Left lung (tissue), 10 donors: ENCODE measurements around the gene NCK2. TPM values are rescaled to one million over a fixed set of nuclear protein-coding genes. Genes with fewer than 3 reads are reported as not detected.
"Not testable (repeated sequence)": the region's sequence is repeated elsewhere in the genome, so short reads cannot be mapped to it uniquely, and the experiment has no call there.

Experiments
- ATAC-seq: fragments of 200-7000 bp; cut with Tn5 transposase; one replicate; pipeline ENCODE4 v1.9.1; 2020; ENCODE audit warnings: moderate library complexity
- DNase-seq, 4 donors: peaks; one replicate each; pipeline ENCODE4 v3.0.0-alpha.2; 2013 to 2020
- H3K27ac ChIP-seq, 2 donors: fragments of 200-600 bp; sonication (generic) in 1 of 2; one replicate each; pipeline versions ENCODE4 v1.5.0 to v1.8.0; 2020 to 2021
- H3K27me3 ChIP-seq, 2 donors: fragments of 200-600 bp; sonication (generic) in 1 of 2; one replicate each; pipeline versions ENCODE4 v1.5.0 to v1.8.0; 2020 to 2021
- H3K36me3 ChIP-seq, 2 donors: fragments of 200-600 bp; sonication (generic) in 1 of 2; one replicate each; pipeline versions ENCODE4 v1.5.0 to v1.8.0; 2020 to 2021
- H3K4me1 ChIP-seq, 2 donors: fragments of 200-600 bp; one replicate each; pipeline ENCODE4 v1.8.0; 2021
- H3K4me3 ChIP-seq, 2 donors: fragments of 200-600 bp; sonication (generic) in 1 of 2; one replicate each; pipeline versions ENCODE4 v1.5.0 to v1.8.0; 2020 to 2021; ENCODE audit warnings: mild to moderate bottlenecking in 1 of 2
- H3K9me3 ChIP-seq, 2 donors: fragments of 200-600 bp; sonication (generic) in 1 of 2; one replicate each; pipeline versions ENCODE4 v1.5.0 to v1.8.0; 2020 to 2021
- intact Hi-C, 2 donors: fragments of 100-400 bp; cut with DNase I; formaldehyde crosslinking; loops; one replicate each; pipeline versions ENCODE4 v1.11.2 to v1.14.2; 2022
- polyA plus RNA-seq, 6 donors: library from polyadenylated mRNA; unstranded; fragments of 120-200 nt; gene quantifications; one replicate each; pipeline ENCODE4 v1.2.1, GENCODE V29; 2013; ENCODE audit not compliant: insufficient read length in 6 of 6
- total RNA-seq, 2 donors: library from RNA; stranded (reverse); fragmentation: NEBNext Ultra II Directional; extraction: Animal tissue kit (Norgen Biotek cat#: 25700); gene quantifications; one replicate each; pipeline ENCODE4 v1.2.1, GENCODE V29; 2021
- TF ChIP-seq, protein P1 (sequence below), 2 donors: fragments of 200-600 bp; sonication (generic) in 1 of 2; IDR thresholded peaks; one replicate each; pipeline versions ENCODE4 v1.5.0 to v1.8.0; 2021; ENCODE audit warnings: antibody characterized with exemption in 2 of 2
- donor health status: DM: no; HTN: yes; CAD: no.
- donor health status: DM: no; HTN: no; CAD: no.

The NCK2 gene
- total and polyA plus RNA-seq, 8 donors, result 37.6 to 88.5 (median 71.7) TPM

DNA sequence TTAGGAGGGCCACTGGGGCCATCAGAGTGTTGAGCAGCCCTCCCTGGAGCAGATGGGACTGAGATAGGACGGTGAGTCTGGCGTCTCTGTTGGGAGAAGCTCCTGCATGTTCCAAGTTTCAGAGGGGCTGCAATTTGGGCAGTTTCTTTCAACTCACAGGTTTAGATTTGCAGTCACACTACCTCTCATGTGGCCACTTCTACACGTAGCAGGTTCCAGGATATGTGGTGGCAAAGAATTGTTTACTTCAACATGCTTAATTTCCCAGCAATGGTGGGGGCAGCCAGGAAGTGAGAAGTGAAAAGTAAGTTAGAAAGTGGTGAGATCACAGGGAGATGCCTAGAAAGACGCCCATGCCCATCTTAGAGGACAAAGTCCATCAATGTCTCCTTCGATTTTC is 9.3 kb downstream of the NCK2 start:
- no peak overlapping the region for H3K27ac ChIP-seq
- no peak for ATAC-seq
- TF ChIP-seq, protein P1, sequence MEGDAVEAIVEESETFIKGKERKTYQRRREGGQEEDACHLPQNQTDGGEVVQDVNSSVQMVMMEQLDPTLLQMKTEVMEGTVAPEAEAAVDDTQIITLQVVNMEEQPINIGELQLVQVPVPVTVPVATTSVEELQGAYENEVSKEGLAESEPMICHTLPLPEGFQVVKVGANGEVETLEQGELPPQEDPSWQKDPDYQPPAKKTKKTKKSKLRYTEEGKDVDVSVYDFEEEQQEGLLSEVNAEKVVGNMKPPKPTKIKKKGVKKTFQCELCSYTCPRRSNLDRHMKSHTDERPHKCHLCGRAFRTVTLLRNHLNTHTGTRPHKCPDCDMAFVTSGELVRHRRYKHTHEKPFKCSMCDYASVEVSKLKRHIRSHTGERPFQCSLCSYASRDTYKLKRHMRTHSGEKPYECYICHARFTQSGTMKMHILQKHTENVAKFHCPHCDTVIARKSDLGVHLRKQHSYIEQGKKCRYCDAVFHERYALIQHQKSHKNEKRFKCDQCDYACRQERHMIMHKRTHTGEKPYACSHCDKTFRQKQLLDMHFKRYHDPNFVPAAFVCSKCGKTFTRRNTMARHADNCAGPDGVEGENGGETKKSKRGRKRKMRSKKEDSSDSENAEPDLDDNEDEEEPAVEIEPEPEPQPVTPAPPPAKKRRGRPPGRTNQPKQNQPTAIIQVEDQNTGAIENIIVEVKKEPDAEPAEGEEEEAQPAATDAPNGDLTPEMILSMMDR (IDR thresholded peaks at IDR 0.05), result no peak
- no peak for DNase-seq
- no peaks in the 10 kb centered on the region for H3K27me3 ChIP-seq
- peaks cover 11 to 40% of the 10 kb centered on the region in 2 donors for H3K4me1 ChIP-seq
- H3K9me3 ChIP-seq, result no peaks in the 10 kb centered on the region
- H3K4me3 ChIP-seq, result no peak overlapping the region
- no peaks in the 10 kb centered on the region for H3K36me3 ChIP-seq
- intact Hi-C loops, result no loop called here

DNA sequence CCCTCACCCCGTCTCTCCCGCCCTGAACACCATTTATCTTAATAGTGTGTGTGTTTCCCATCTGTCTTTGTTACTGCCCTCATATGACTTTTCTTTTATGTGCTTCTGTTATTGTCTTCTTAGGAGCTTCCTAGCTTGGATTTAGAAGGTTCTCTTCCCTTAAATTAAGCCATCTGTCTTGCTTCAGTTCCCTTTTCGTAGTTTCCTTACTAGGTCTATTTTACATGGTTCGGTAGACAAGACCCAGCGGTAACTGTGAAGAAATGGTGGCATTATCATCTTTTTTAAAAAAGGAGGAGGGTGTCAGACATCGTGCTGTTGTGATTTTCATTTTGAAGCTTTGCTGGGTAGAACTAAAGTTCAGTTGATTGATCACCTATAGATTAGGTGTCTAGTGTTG is 10.3 kb downstream of the NCK2 start:
- peaks cover 11 to 40% of the 10 kb centered on the region in 2 donors for H3K4me1 ChIP-seq
- intact Hi-C loops, result no loop called here

DNA sequence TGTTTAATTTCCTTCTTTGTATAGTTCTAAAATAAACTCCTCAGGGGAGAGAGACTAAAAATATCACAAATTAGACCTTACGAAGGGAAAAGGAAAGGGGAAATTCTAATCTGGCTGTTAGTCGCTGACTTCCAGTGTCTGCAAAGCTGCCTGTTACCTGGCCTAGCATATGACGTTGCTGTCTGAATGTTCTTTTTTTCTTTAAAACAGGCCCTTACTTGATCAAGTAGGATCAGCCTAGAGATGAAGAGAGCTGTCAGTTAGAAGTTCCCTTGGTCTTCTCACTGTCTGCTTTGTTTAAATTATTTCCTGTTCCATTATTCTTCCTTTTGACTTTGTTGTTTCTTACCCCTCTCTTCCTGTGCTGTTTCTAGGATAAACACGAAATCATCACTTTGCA is 11.2 kb downstream of the NCK2 start:
- Histone ChIP-seq H3K4me1 (peaks cover 11 to 40% of the 10 kb centered on the region in 2 donors), H3K4me3 (no peak overlapping the region), H3K36me3 (no peaks in the 10 kb centered on the region), H3K27ac (no peak overlapping the region), H3K27me3 (no peaks in the 10 kb centered on the region), H3K9me3 (no peaks in the 10 kb centered on the region)
- DNase-seq (no peak), ATAC-seq (no peak)
- intact Hi-C loops, result no loop called here
- TF ChIP-seq, protein P1 (IDR thresholded peaks at IDR 0.05), result no peak

More for the DNA sequence above, 10.3 kb downstream of the NCK2 start:
- Histone ChIP-seq H3K27ac (no peak overlapping the region), H3K4me3 (no peak overlapping the region), H3K36me3 (no peaks in the 10 kb centered on the region), H3K27me3 (no peaks in the 10 kb centered on the region), H3K9me3 (no peaks in the 10 kb centered on the region)
- ATAC-seq (no peak), DNase-seq (no peak)
- TF ChIP-seq, protein P1 (IDR thresholded peaks at IDR 0.05), result no peak

DNA sequence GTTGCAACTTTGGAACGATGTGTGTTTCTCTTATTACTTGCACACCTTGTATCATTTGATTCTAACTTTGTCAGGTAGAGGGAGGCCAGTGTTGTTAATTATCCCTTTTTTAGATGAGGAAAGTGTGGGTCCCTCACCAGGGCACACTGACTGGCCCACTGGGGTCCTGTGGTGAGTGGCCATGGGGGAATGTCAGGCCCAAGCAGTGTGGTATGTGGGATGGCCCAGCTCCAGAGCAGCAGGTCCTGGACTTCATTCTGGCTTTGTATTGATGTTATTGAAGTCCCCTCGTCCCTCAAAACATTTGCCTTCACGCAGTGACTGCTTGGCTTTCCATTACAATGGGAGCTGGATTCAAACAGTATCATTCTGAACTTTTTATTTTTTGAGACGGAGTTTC is 11.7 kb downstream of the NCK2 start:
- Histone ChIP-seq H3K27ac (no peak overlapping the region), H3K9me3 (no peaks in the 10 kb centered on the region), H3K36me3 (no peaks in the 10 kb centered on the region), H3K4me3 (no peak overlapping the region), H3K4me1 (peaks cover 11 to 45% of the 10 kb centered on the region in 2 donors), H3K27me3 (no peaks in the 10 kb centered on the region)
- DNase-seq (no peak), ATAC-seq (no peak)
- intact Hi-C loops, result no loop called here
- TF ChIP-seq, protein P1 (IDR thresholded peaks at IDR 0.05), result no peak

GRCh38 chr2:105756865-105757264 is 12.2 kb downstream of the NCK2 start:
- H3K4me3 ChIP-seq, H3K9me3 ChIP-seq, intact Hi-C loops, H3K36me3 ChIP-seq, H3K27ac ChIP-seq, ATAC-seq, H3K27me3 ChIP-seq, DNase-seq: not testable (repeated sequence)
- H3K4me1 ChIP-seq, result peaks cover 11 to 49% of the 10 kb centered on the region in 2 donors

GRCh38 chr2:105757433-105757832 is 12.7 kb downstream of the NCK2 start:
- Histone ChIP-seq H3K4me3 (no peak overlapping the region), H3K36me3 (no peaks in the 10 kb centered on the region), H3K27me3 (no peaks in the 10 kb centered on the region), H3K27ac (no peak overlapping the region), H3K9me3 (no peaks in the 10 kb centered on the region), H3K4me1 (peaks cover 11 to 55% of the 10 kb centered on the region in 2 donors)
- DNase-seq (no peak), ATAC-seq (no peak)
- TF ChIP-seq, protein P1 (IDR thresholded peaks at IDR 0.05), result no peak
- intact Hi-C loops, result no loop called here
